ENCODE results near the gene AACS. TPM values are rescaled to one million over a fixed set of nuclear protein-coding genes. Genes with fewer than 3 reads are reported as not detected.

The AACS gene
- total and polyA plus RNA-seq, 2 of the 13 experiments (the other 11 are each of a cell fraction or from before 2014, with no cell fraction given): 23.3 to 28.8 TPM

DNA sequence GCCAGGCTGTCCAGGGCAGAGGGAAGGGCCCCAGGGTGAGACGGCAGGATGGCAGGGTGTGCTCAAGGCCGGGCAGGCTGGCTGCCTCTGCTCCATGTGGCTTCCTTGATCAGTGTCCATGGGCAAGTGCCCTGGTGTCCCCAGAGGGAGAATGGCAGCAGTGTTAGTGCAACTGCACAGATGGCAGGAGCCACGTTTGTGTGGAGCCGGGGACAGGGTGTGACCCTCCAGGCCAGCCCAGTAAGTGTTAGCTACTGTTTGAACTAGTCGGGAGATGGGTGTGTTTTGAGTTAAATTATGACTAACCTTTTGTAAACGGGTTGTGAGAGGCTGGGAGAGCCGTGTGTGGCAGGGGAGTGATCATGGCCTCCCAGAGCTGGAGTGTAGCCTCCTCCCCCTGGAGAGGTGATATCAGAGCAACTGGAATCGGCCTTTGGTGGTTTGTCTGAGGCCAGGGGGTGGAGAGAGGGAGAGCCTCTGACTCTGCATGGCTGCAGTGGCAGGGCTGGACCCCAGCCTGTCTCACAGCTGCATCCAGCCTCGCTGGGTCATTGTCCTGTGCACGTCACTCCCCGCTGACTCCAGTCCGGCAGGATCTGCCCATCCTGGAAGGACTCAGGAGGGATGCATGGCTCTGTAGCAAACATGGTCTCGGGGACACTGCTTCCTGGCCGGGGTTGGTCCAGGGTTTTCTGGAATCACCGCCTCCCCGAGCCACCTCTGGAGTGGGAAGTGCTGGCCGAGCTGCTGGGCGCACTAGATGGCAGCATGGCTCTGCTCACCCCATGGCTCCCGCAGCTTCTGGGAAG, 27.8 kb downstream of the AACS start (continued):
- TF ChIP-seq, protein P1, sequence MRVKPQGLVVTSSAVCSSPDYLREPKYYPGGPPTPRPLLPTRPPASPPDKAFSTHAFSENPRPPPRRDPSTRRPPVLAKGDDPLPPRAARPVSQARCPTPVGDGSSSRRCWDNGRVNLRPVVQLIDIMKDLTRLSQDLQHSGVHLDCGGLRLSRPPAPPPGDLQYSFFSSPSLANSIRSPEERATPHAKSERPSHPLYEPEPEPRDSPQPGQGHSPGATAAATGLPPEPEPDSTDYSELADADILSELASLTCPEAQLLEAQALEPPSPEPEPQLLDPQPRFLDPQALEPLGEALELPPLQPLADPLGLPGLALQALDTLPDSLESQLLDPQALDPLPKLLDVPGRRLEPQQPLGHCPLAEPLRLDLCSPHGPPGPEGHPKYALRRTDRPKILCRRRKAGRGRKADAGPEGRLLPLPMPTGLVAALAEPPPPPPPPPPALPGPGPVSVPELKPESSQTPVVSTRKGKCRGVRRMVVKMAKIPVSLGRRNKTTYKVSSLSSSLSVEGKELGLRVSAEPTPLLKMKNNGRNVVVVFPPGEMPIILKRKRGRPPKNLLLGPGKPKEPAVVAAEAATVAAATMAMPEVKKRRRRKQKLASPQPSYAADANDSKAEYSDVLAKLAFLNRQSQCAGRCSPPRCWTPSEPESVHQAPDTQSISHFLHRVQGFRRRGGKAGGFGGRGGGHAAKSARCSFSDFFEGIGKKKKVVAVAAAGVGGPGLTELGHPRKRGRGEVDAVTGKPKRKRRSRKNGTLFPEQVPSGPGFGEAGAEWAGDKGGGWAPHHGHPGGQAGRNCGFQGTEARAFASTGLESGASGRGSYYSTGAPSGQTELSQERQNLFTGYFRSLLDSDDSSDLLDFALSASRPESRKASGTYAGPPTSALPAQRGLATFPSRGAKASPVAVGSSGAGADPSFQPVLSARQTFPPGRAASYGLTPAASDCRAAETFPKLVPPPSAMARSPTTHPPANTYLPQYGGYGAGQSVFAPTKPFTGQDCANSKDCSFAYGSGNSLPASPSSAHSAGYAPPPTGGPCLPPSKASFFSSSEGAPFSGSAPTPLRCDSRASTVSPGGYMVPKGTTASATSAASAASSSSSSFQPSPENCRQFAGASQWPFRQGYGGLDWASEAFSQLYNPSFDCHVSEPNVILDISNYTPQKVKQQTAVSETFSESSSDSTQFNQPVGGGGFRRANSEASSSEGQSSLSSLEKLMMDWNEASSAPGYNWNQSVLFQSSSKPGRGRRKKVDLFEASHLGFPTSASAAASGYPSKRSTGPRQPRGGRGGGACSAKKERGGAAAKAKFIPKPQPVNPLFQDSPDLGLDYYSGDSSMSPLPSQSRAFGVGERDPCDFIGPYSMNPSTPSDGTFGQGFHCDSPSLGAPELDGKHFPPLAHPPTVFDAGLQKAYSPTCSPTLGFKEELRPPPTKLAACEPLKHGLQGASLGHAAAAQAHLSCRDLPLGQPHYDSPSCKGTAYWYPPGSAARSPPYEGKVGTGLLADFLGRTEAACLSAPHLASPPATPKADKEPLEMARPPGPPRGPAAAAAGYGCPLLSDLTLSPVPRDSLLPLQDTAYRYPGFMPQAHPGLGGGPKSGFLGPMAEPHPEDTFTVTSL (CRISPR knock-in tag; IDR thresholded peaks at IDR 0.05; ENCODE audit: borderline replicate concordance): no peak
- TF ChIP-seq, protein P2, sequence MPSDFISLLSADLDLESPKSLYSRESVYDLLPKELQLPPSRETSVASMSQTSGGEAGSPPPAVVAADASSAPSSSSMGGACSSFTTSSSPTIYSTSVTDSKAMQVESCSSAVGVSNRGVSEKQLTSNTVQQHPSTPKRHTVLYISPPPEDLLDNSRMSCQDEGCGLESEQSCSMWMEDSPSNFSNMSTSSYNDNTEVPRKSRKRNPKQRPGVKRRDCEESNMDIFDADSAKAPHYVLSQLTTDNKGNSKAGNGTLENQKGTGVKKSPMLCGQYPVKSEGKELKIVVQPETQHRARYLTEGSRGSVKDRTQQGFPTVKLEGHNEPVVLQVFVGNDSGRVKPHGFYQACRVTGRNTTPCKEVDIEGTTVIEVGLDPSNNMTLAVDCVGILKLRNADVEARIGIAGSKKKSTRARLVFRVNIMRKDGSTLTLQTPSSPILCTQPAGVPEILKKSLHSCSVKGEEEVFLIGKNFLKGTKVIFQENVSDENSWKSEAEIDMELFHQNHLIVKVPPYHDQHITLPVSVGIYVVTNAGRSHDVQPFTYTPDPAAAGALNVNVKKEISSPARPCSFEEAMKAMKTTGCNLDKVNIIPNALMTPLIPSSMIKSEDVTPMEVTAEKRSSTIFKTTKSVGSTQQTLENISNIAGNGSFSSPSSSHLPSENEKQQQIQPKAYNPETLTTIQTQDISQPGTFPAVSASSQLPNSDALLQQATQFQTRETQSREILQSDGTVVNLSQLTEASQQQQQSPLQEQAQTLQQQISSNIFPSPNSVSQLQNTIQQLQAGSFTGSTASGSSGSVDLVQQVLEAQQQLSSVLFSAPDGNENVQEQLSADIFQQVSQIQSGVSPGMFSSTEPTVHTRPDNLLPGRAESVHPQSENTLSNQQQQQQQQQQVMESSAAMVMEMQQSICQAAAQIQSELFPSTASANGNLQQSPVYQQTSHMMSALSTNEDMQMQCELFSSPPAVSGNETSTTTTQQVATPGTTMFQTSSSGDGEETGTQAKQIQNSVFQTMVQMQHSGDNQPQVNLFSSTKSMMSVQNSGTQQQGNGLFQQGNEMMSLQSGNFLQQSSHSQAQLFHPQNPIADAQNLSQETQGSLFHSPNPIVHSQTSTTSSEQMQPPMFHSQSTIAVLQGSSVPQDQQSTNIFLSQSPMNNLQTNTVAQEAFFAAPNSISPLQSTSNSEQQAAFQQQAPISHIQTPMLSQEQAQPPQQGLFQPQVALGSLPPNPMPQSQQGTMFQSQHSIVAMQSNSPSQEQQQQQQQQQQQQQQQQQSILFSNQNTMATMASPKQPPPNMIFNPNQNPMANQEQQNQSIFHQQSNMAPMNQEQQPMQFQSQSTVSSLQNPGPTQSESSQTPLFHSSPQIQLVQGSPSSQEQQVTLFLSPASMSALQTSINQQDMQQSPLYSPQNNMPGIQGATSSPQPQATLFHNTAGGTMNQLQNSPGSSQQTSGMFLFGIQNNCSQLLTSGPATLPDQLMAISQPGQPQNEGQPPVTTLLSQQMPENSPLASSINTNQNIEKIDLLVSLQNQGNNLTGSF (CRISPR knock-in tag; IDR thresholded peaks at IDR 0.05): no peak
- TF ChIP-seq SKIL (CRISPR knock-in tag; IDR thresholded peaks at IDR 0.05; ENCODE audit: borderline replicate concordance) (peak; percentile 59; the same call in 1 of the 2 replicates), SIN3A (IDR thresholded peaks at IDR 0.05; ENCODE audit: borderline replicate concordance, low read depth, low read length) (no peak; the same call in 1 of the 2 replicates), ZNF180 (CRISPR knock-in tag; IDR thresholded peaks at IDR 0.05; ENCODE audit: borderline replicate concordance, low read depth) (no peak), SRSF1 (optimal IDR thresholded peaks at IDR 0.05; ENCODE audit: low read depth, low read length) (no peak), FOXP1 (IDR thresholded peaks at IDR 0.05) (no peak), FOXP1 (CRISPR knock-in tag; IDR thresholded peaks at IDR 0.05) (0 out of 2 replicates have a peak, but pooled peaks have one; percentile 3), KDM5A (IDR thresholded peaks at IDR 0.05; ENCODE audit: borderline replicate concordance, low read length) (no peak), LRRFIP1 (CRISPR knock-in tag; conservative IDR thresholded peaks at IDR 0.05) (no peak), ZNF615 (CRISPR knock-in tag; IDR thresholded peaks at IDR 0.05; ENCODE audit: borderline replicate concordance) (no peak; the same call in 1 of the 2 replicates)
